T-helper 17 cell (primary cell): Measurements from ENCODE around the gene ALG1. TPM values are rescaled to one million over a fixed set of nuclear protein-coding genes. Genes with fewer than 3 reads are reported as not detected.
"Not testable (repeated sequence)": the region's sequence is repeated elsewhere in the genome, so short reads cannot be mapped to it uniquely, and the experiment has no call there.

Experiments used
- ATAC-seq: fragments of 150-1000 bp; cut with Tn5 transposase; 2 replicates; pipeline ENCODE4 v1.10.0; 2021; ENCODE audit warnings: mild to moderate bottlenecking, moderate library complexity
- DNase-seq, 3 donors: peaks; one replicate each; pipeline versions ENCODE4 v3.0.0 to v3.0.0-alpha.2; 2020 to 2021
- H3K9me3 ChIP-seq: one replicate; pipeline ENCODE4 v1.7.0; 2013; ENCODE audit warnings: low read length, mild to moderate bottlenecking; ENCODE audit not compliant: control insufficient read depth, poor library complexity, severe bottlenecking
- H3K27ac Mint-ChIP-seq: one replicate; pipeline ENCODE4 v1.8.0; 2022; ENCODE audit warnings: mild to moderate bottlenecking, moderate library complexity, mixed read lengths
- H3K27me3 Mint-ChIP-seq: one replicate; pipeline ENCODE4 v1.8.0; 2022; ENCODE audit warnings: mixed read lengths
- H3K36me3 Mint-ChIP-seq: one replicate; pipeline ENCODE4 v1.8.0; 2022; ENCODE audit warnings: low read depth, mixed read lengths
- H3K4me1 Mint-ChIP-seq: one replicate; pipeline ENCODE4 v1.8.0; 2022; ENCODE audit warnings: mild to moderate bottlenecking, mixed read lengths
- H3K4me3 Mint-ChIP-seq: one replicate; pipeline ENCODE4 v1.8.0; 2022; ENCODE audit warnings: mild to moderate bottlenecking, moderate library complexity, mixed read lengths
- total RNA-seq, 4 donors: library from RNA in 2 of 4; stranded (reverse) in 2 of 4; gene quantifications; one replicate each; pipeline ENCODE4 v1.2.3 and lab custom pipeline; 2022 to 2026

ALG1 gene
- total RNA-seq, 2 donors from 2014 or later: 10.0 to 10.3 TPM

GRCh38 chr16:5034167-5034523, 37.5 kb upstream of the ALG1 start:
- no peak for DNase-seq
- peak overlapping the region; percentile 88 for H3K4me3 Mint-ChIP-seq
- no peaks in the 10 kb centered on the region for H3K27me3 Mint-ChIP-seq
- H3K27ac Mint-ChIP-seq: peak overlapping the region; percentile 83
- ATAC-seq: no peak
- peaks cover 2% of the 10 kb centered on the region for H3K36me3 Mint-ChIP-seq
- no peaks in the 10 kb centered on the region for H3K9me3 ChIP-seq
- H3K4me1 Mint-ChIP-seq: peaks cover 16% of the 10 kb centered on the region

- ATAC-seq: no peak
- no peak for DNase-seq
- Mint-ChIP-seq H3K27ac (peak overlapping the region; percentile 8), H3K4me3 (no peak overlapping the region), H3K4me1 (peaks cover 16% of the 10 kb centered on the region), H3K36me3 (no peaks in the 10 kb centered on the region), H3K27me3 (peaks cover under 1% of the 10 kb centered on the region)
- H3K9me3 ChIP-seq: no peaks in the 10 kb centered on the region
Measured at GRCh38 chr16:5035909-5036227, 35.8 kb upstream of the ALG1 start.

- H3K36me3 Mint-ChIP-seq: no peaks in the 10 kb centered on the region
- no peak overlapping the region for H3K4me3 Mint-ChIP-seq
- no peaks in the 10 kb centered on the region for H3K9me3 ChIP-seq
- H3K4me1 Mint-ChIP-seq: peaks cover 16% of the 10 kb centered on the region
- DNase-seq (no peak), ATAC-seq (no peak)
- peaks cover 6% of the 10 kb centered on the region for H3K27me3 Mint-ChIP-seq
- no peak overlapping the region for H3K27ac Mint-ChIP-seq
Measured at GRCh38 chr16:5036228-5037156, 35.2 kb upstream of the ALG1 start.

GRCh38 chr16:5040451-5040850, 31.2 kb upstream of the ALG1 start:
- H3K9me3 ChIP-seq: no peaks in the 10 kb centered on the region
- H3K4me1 Mint-ChIP-seq: no peaks in the 10 kb centered on the region
- H3K27me3 Mint-ChIP-seq: peaks cover 14% of the 10 kb centered on the region
- no peak for DNase-seq
- no peak for ATAC-seq
- H3K27ac Mint-ChIP-seq: no peak overlapping the region
- H3K4me3 Mint-ChIP-seq: no peak overlapping the region
- no peaks in the 10 kb centered on the region for H3K36me3 Mint-ChIP-seq

GRCh38 chr16:5041600-5042133, 30.0 kb upstream of the ALG1 start:
- Mint-ChIP-seq H3K4me1 (no peaks in the 10 kb centered on the region), H3K4me3 (no peak overlapping the region)
- no peak for DNase-seq

GRCh38 chr16:5042574-5043171, 29.0 kb upstream of the ALG1 start:
- Mint-ChIP-seq H3K27ac (no peak overlapping the region), H3K4me1 (no peaks in the 10 kb centered on the region), H3K4me3 (no peak overlapping the region), H3K36me3 (peaks cover 2% of the 10 kb centered on the region), H3K27me3 (peaks cover 14% of the 10 kb centered on the region)
- ATAC-seq (no peak), DNase-seq (no peak)
- no peaks in the 10 kb centered on the region for H3K9me3 ChIP-seq

More at GRCh38 chr16:5041600-5042133, 30.0 kb upstream of the ALG1 start:
- H3K9me3 ChIP-seq: no peaks in the 10 kb centered on the region
- ATAC-seq: no peak
- Mint-ChIP-seq H3K27ac (no peak overlapping the region), H3K36me3 (peaks cover 1% of the 10 kb centered on the region), H3K27me3 (peaks cover 14% of the 10 kb centered on the region)

- Mint-ChIP-seq H3K36me3 (peaks cover 2% of the 10 kb centered on the region), H3K4me1 (no peaks in the 10 kb centered on the region), H3K27me3 (peaks cover 14% of the 10 kb centered on the region), H3K4me3 (no peak overlapping the region), H3K27ac (no peak overlapping the region)
- DNase-seq (no peak), ATAC-seq (no peak)
- no peaks in the 10 kb centered on the region for H3K9me3 ChIP-seq
Measured at GRCh38 chr16:5044011-5044540, 27.6 kb upstream of the ALG1 start.

GRCh38 chr16:5044581-5044980, 27.1 kb upstream of the ALG1 start:
- not testable (repeated sequence) for H3K9me3 ChIP-seq, H3K4me3 Mint-ChIP-seq, H3K36me3 Mint-ChIP-seq, H3K4me1 Mint-ChIP-seq, H3K27ac Mint-ChIP-seq, DNase-seq, ATAC-seq
- peaks cover 14% of the 10 kb centered on the region for H3K27me3 Mint-ChIP-seq

- Mint-ChIP-seq H3K4me3 (no peak overlapping the region), H3K27ac (no peak overlapping the region), H3K4me1 (no peaks in the 10 kb centered on the region), H3K36me3 (peaks cover 2% of the 10 kb centered on the region), H3K27me3 (peaks cover 14% of the 10 kb centered on the region)
- ATAC-seq (no peak), DNase-seq (no peak)
- H3K9me3 ChIP-seq: no peaks in the 10 kb centered on the region
Measured at GRCh38 chr16:5045499-5046115, 26.0 kb upstream of the ALG1 start.

GRCh38 chr16:5046914-5047313, 24.7 kb upstream of the ALG1 start:
- no peak overlapping the region for H3K4me3 Mint-ChIP-seq
- H3K27ac Mint-ChIP-seq: peak overlapping the region; percentile 74
- peaks cover 7% of the 10 kb centered on the region for H3K27me3 Mint-ChIP-seq
- ATAC-seq (no peak), DNase-seq (no peak)
- peaks cover 2% of the 10 kb centered on the region for H3K36me3 Mint-ChIP-seq
- no peaks in the 10 kb centered on the region for H3K9me3 ChIP-seq
- no peaks in the 10 kb centered on the region for H3K4me1 Mint-ChIP-seq

- no peaks in the 10 kb centered on the region for H3K4me1 Mint-ChIP-seq
- DNase-seq (no peak), ATAC-seq (no peak)
- no peaks in the 10 kb centered on the region for H3K27me3 Mint-ChIP-seq
- H3K4me3 Mint-ChIP-seq: no peak overlapping the region
- no peaks in the 10 kb centered on the region for H3K9me3 ChIP-seq
- H3K36me3 Mint-ChIP-seq: no peaks in the 10 kb centered on the region
- H3K27ac Mint-ChIP-seq: no peak overlapping the region
Measured at GRCh38 chr16:5054876-5055865, 16.5 kb upstream of the ALG1 start.

- Mint-ChIP-seq H3K4me1 (no peaks in the 10 kb centered on the region), H3K36me3 (no peaks in the 10 kb centered on the region), H3K27me3 (no peaks in the 10 kb centered on the region), H3K27ac (no peak overlapping the region), H3K4me3 (no peak overlapping the region)
- H3K9me3 ChIP-seq: no peaks in the 10 kb centered on the region
- DNase-seq (no peak), ATAC-seq (peak; percentile 63)
Measured at GRCh38 chr16:5056352-5056751, 15.3 kb upstream of the ALG1 start.
